Neural cell (in vitro differentiated cells): ENCODE results near the gene TMC6.

Source experiments
- CTCF ChIP-seq: fragments of 450-650 bp; IDR thresholded peaks from 2 replicates; pipeline ENCODE4 v1.5.1; 2014; ENCODE audit warnings: antibody characterized with exemption, mild to moderate bottlenecking, moderate library complexity; ENCODE audit not compliant: poor library complexity, severe bottlenecking
- POLR2AphosphoS5 ChIP-seq: IDR thresholded peaks from 2 replicates; pipeline ENCODE4 v1.6.1; 2012
- RAD21 ChIP-seq: fragments of 450-650 bp; conservative IDR thresholded peaks from 2 replicates; pipeline ENCODE4 v1.6.1; 2014; ENCODE audit warnings: antibody characterized with exemption, mild to moderate bottlenecking, moderate library complexity
- TAF1 ChIP-seq: IDR thresholded peaks from 2 replicates; pipeline ENCODE4 v1.6.1; 2012; ENCODE audit warnings: low read depth

DNA sequence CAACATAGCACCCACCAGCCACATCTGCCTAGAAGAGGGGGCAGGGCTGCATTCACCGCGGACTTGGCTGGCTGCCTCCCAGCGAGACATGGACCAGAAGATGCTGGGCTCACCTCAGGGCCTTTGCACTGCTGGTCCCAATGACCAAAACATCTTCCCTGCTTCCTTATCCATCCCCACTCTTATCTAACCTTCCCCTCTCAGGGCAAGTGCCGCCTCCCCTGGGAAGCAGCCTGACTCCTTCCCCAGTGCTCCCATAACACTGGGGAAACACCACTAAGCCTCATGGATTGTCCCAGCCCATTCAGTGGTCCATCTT lies 5.7 kb downstream of the TMC6 start:
- TF ChIP-seq CTCF (no peak), POLR2AphosphoS5 (no peak), RAD21 (no peak), TAF1 (no peak)
